OCI-LY1 (cell line): Measurements from ENCODE around the gene AGAP3.
A peak's percentile ranks its signal among the peaks of the same experiment; 100 is the strongest.

Experiments used
- H2AFZ ChIP-seq: fragments of 200-600 bp; sonication (generic), shearing (Covaris generic); 2 replicates; pipeline ENCODE4 v1.6.0; 2014; ENCODE audit warnings: antibody characterized with exemption, mild to moderate bottlenecking, low read length
- H3F3A ChIP-seq: fragments of 200-600 bp; sonication (generic), shearing (Covaris generic); 2 replicates; pipeline ENCODE4 v1.6.0; 2014; ENCODE audit warnings: mild to moderate bottlenecking, antibody characterized with exemption, low read length, moderate library complexity; ENCODE audit not compliant: insufficient read depth
- H3K27ac ChIP-seq: fragments of 200-600 bp; sonication (generic); 2 replicates; pipeline ENCODE4 v1.5.1; 2014; ENCODE audit warnings: low read length, mixed run types, mild to moderate bottlenecking, low read depth; ENCODE audit not compliant: poor library complexity, severe bottlenecking
- H3K27me3 ChIP-seq: fragments of 200-600 bp; sonication (generic); 2 replicates; pipeline ENCODE4 v1.6.0; 2014; ENCODE audit warnings: antibody characterized with exemption, mild to moderate bottlenecking, low read length, moderate library complexity; ENCODE audit not compliant: insufficient read depth
- H3K36me3 ChIP-seq: fragments of 200-600 bp; sonication (generic); 2 replicates; pipeline ENCODE4 v1.6.1; 2014; ENCODE audit warnings: mild to moderate bottlenecking, antibody characterized with exemption, low read length, moderate library complexity, mixed read lengths; ENCODE audit not compliant: insufficient read depth
- H3K4me1 ChIP-seq: fragments of 200-600 bp; sonication (generic); 2 replicates; pipeline ENCODE4 v1.5.1; 2014; ENCODE audit warnings: mild to moderate bottlenecking, low read length, moderate library complexity; ENCODE audit not compliant: insufficient read depth, severe bottlenecking
- H3K4me2 ChIP-seq: fragments of 200-600 bp; sonication (generic), shearing (Covaris generic); 2 replicates; pipeline ENCODE4 v1.6.1; 2014; ENCODE audit warnings: low read length
- H3K4me3 ChIP-seq: fragments of 200-600 bp; sonication (generic); 2 replicates; pipeline ENCODE4 v1.5.1; 2014; ENCODE audit warnings: low read length, low read depth, mild to moderate bottlenecking, mixed read lengths; ENCODE audit not compliant: poor library complexity, severe bottlenecking
- H3K79me2 ChIP-seq: fragments of 200-600 bp; shearing (Covaris generic); 2 replicates; pipeline ENCODE4 v1.6.1; 2016; ENCODE audit warnings: mixed run types, low read length, mixed read lengths; ENCODE audit not compliant: insufficient read depth
- H3K9ac ChIP-seq: fragments of 200-600 bp; sonication (generic), shearing (Covaris generic); 2 replicates; pipeline ENCODE4 v1.6.1; 2014; ENCODE audit warnings: mild to moderate bottlenecking, low read length, mixed read lengths
- H3K9me2 ChIP-seq: fragments of 200-600 bp; sonication (generic), shearing (Covaris generic); 2 replicates; pipeline ENCODE4 v1.6.1; 2014; ENCODE audit warnings: low read depth, mild to moderate bottlenecking, low read length, mixed read lengths
- H3K9me3 ChIP-seq: fragments of 200-600 bp; shearing (Covaris generic); 2 replicates; pipeline ENCODE4 v1.6.1; 2014; ENCODE audit warnings: low read length, mixed read lengths
- H4K20me1 ChIP-seq: fragments of 200-600 bp; sonication (generic), shearing (Covaris generic); 2 replicates; pipeline ENCODE4 v1.6.0; 2016; ENCODE audit warnings: mild to moderate bottlenecking, low read length; ENCODE audit not compliant: insufficient read depth
- EZH2 ChIP-seq: fragments of 200-600 bp; sonication (generic), shearing (Covaris generic); IDR thresholded peaks from 2 replicates; pipeline ENCODE4 v1.8.0; 2017; ENCODE audit warnings: borderline replicate concordance, mixed run types, mild to moderate bottlenecking, antibody characterized with exemption, low read length, moderate library complexity, mixed read lengths
- TF ChIP-seq, protein P1 (sequence below): fragments of 200-600 bp; sonication (generic), shearing (Covaris generic); IDR thresholded peaks from 2 replicates; pipeline ENCODE4 v1.5.1; 2017; ENCODE audit warnings: mild to moderate bottlenecking, antibody characterized with exemption, low read length, moderate library complexity, mixed read lengths

AGAP3 gene

DNA sequence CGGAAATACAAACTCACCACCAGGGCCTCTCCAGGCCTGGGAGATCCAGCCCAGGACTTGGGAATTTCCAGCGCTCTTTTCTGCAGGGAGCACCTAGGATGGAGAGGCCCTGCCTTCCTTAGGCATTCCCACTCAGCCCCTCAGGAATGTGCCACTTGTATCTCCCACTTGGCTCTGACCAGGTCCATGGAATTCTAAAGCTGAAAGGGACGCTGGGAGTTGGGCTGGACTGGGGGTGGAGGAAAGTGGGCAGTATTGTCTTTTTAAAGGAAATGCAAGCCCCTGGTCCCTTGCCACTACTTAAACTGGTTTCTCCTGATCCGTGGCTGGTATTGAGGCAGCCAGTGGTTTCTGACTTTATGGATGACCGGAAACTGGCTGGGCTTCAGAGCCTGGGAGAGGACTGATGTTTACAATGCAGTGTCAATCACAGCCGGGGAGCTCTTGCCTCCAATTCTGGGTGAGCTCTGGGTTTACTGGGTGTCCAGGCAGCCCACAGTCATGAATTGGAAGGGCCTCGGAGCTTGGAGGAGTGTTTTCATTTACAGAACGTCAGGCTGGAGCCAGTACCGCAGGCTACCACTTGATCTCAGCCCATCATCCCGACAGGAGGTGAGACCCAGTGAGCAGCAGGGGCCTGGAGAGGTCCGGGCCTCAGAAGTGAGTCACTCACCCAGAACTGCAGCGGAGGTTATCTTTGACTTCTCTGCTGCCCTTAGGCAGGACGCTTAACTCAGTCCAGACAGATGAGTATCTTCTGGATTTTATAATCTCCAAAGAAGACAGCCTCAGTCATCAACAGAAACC, 27.3 kb downstream of the AGAP3 start:
- Histone ChIP-seq H3K4me2 (no peak overlapping the region), H3K27ac (no peak overlapping the region)

DNA sequence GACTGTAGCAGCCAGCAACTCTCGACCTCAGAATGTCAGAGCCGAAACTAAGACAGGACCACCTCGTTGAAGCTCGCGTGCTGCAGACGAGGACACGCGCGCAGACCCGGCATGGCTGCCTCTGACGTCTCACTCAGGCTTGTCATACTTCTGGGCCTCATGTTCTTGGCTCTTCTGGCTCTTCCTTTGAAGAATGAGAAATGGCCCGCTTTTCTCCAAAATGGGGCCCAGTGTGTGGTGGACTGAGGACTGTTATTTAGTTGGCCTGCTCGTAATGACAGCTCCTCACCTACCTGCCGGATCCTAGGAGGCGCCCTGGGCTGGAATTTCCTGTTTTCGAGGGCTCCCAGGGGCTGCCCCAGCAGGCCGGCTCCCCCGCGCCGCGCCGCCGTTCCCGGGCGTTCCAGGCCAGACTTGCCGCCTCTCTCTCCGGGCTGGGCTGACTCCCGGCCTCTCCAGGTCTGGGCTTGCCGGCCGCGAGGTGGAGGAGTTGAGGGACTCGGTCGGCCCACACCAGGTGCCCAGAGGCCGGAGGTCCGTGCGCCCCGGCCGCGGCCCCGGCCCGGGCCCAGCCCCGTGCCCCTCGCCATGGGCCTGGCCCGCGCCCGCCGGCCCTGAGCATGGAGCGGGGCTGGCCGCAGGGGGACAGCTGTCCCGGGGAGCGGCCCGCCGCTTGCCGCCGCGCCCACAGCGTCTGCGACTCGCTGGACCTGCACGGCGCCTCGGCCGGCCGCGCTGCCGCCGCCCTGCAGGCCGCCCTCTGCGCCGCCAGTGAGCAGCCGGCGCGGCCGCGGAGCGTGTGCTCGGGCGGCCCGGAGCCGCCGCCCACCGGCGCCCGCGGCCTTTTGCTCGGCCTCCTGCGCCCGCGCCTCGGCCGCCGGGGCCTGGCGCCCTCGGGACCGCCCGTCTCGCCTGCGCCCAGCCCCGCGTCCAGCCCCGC, 28.1 kb downstream of the AGAP3 start:
- peaks cover 8% of the 10 kb centered on the region; the same call in 1 of the 2 replicates for H3K27me3 ChIP-seq
- no peak for TF ChIP-seq EZH2
- TF ChIP-seq, protein P1, sequence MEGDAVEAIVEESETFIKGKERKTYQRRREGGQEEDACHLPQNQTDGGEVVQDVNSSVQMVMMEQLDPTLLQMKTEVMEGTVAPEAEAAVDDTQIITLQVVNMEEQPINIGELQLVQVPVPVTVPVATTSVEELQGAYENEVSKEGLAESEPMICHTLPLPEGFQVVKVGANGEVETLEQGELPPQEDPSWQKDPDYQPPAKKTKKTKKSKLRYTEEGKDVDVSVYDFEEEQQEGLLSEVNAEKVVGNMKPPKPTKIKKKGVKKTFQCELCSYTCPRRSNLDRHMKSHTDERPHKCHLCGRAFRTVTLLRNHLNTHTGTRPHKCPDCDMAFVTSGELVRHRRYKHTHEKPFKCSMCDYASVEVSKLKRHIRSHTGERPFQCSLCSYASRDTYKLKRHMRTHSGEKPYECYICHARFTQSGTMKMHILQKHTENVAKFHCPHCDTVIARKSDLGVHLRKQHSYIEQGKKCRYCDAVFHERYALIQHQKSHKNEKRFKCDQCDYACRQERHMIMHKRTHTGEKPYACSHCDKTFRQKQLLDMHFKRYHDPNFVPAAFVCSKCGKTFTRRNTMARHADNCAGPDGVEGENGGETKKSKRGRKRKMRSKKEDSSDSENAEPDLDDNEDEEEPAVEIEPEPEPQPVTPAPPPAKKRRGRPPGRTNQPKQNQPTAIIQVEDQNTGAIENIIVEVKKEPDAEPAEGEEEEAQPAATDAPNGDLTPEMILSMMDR = no peak
- H3K79me2 ChIP-seq = no peaks in the 10 kb centered on the region
- no peaks in the 10 kb centered on the region for H3F3A ChIP-seq
- H3K4me3 ChIP-seq = no peak overlapping the region
- H3K4me1 ChIP-seq = peaks cover 9% of the 10 kb centered on the region
- no peaks in the 10 kb centered on the region for H4K20me1 ChIP-seq
- H3K9ac ChIP-seq = no peak overlapping the region
- no peak overlapping the region for H2AFZ ChIP-seq
- H3K9me2 ChIP-seq = no peaks in the 10 kb centered on the region
- no peaks in the 10 kb centered on the region for H3K36me3 ChIP-seq
- no peak overlapping the region for H3K4me2 ChIP-seq
- no peak overlapping the region for H3K27ac ChIP-seq
- no peaks in the 10 kb centered on the region for H3K9me3 ChIP-seq

More for the DNA sequence above, 27.3 kb downstream of the AGAP3 start:
- Histone ChIP-seq H3K4me3 (no peak overlapping the region), H3K9me2 (no peaks in the 10 kb centered on the region), H3K36me3 (no peaks in the 10 kb centered on the region), H3K4me1 (peaks cover 9% of the 10 kb centered on the region), H3K79me2 (no peaks in the 10 kb centered on the region), H3K27me3 (peaks cover 9% of the 10 kb centered on the region; the same call in 1 of the 2 replicates), H4K20me1 (no peaks in the 10 kb centered on the region), H3K9me3 (no peaks in the 10 kb centered on the region), H3K9ac (no peak overlapping the region), H3F3A (no peaks in the 10 kb centered on the region), H2AFZ (no peak overlapping the region)
- TF ChIP-seq, protein P1 = no peak
- TF ChIP-seq EZH2 = no peak

DNA sequence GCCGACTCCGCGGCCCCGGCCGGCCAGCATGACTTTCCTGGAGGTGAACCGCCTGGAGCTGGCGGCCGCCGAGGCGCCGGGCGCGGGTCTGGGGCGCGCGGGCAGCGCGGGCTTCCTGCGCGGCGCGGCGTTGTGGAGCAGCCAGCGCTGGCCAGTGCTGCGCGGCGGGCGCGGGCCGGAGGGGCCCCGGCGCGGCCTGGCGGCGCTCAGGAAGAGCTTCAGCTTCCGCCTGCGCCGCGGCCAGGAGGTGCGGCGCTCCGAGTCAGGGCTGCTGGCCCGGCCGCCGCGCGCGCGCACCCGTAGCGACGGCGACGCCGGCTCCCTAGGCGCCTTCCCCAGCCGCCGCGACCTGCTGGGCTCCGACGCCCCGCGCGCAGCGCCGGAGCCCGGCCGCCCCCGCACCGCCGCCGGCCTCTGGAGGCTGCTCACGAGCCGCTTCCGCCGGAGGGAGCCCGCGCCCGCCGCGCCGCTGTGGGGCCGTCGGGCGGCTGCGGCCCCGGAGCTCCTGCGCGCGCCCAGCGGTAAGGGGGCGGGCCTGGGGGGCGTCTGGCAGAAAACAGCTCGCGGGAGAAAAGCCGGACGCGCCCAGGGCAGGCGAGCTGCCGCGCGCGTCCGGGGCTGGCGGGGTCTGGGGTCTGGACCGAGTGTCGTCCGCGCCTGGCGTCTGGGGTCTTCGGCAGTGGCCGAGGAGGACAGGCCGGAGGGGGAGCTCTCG, 29.0 kb downstream of the AGAP3 start:
- Histone ChIP-seq H3K9ac (no peak overlapping the region), H3K9me3 (no peaks in the 10 kb centered on the region), H3K4me1 (peaks cover 9% of the 10 kb centered on the region), H3K4me2 (peak overlapping the region; percentile 26; the same call in 1 of the 2 replicates), H3K9me2 (no peaks in the 10 kb centered on the region), H3K79me2 (no peaks in the 10 kb centered on the region), H3F3A (no peaks in the 10 kb centered on the region), H2AFZ (no peak overlapping the region), H4K20me1 (no peaks in the 10 kb centered on the region), H3K27ac (no peak overlapping the region), H3K27me3 (peaks cover 5% of the 10 kb centered on the region; the same call in 1 of the 2 replicates), H3K4me3 (no peak overlapping the region), H3K36me3 (no peaks in the 10 kb centered on the region)
- no peak for TF ChIP-seq EZH2
- TF ChIP-seq, protein P1 = no peak
